Thyroid gland (tissue), 4 donors: ENCODE results near the gene KIF1C. TPM values are rescaled to one million over a fixed set of nuclear protein-coding genes. Genes with fewer than 3 reads are reported as not detected.

Experiments used
- DNase-seq, 2 donors: peaks; one replicate each; pipeline ENCODE4 v3.0.0-alpha.2; 2019
- H3K27ac ChIP-seq, 3 donors: fragments of 200-600 bp; sonication (generic); 1 replicate in 2 of 3; 2 replicates in 1 of 3; pipeline ENCODE4 v1.5.1; 2016 to 2019; ENCODE audit warnings: mild to moderate bottlenecking in 1 of 3, moderate library complexity in 1 of 3
- H3K27me3 ChIP-seq: fragments of 200-600 bp; sonication (generic); one replicate; pipeline ENCODE4 v1.5.1; 2019
- H3K36me3 ChIP-seq, 2 donors: fragments of 200-600 bp; sonication (generic); one replicate each; pipeline ENCODE4 v1.5.1; 2016 to 2019
- H3K4me1 ChIP-seq, 2 donors: fragments of 200-600 bp; sonication (generic); one replicate each; pipeline ENCODE4 v1.5.1; 2017 to 2019
- H3K4me3 ChIP-seq, 3 donors: fragments of 200-600 bp; sonication (generic); replicated peaks in 1 of 3; 1 replicate in 2 of 3; 2 replicates in 1 of 3; pipeline ENCODE4 v1.5.1; 2016; ENCODE audit warnings: mild to moderate bottlenecking in 1 of 3
- H3K9me3 ChIP-seq: fragments of 200-600 bp; sonication (generic); one replicate; pipeline ENCODE4 v1.5.1; 2017
- POLR2A ChIP-seq, 2 donors: fragments of 450-650 bp; IDR thresholded peaks; one replicate each; pipeline ENCODE4 v1.6.1; 2017; ENCODE audit warnings: antibody characterized with exemption in 2 of 2, mild to moderate bottlenecking in 2 of 2, moderate library complexity in 1 of 2
- WGBS, 2 donors: methylation state at CpG; one replicate each; pipeline ENCODE4 v1.1.5; 2017; 5-methylcytosine and 5-hydroxymethylcytosine counted together
- intact Hi-C: fragments of 100-400 bp; cut with DNase I; formaldehyde crosslinking; loops from one replicate; pipeline ENCODE4 v1.15.1; 2023
- total RNA-seq, 4 donors: library from RNA; depleted of rRNA; stranded (reverse); fragments of >200 nt; gene quantifications; one replicate each; pipeline ENCODE4 v1.2.3, GENCODE V29; 2016
- TF ChIP-seq, protein P1 (sequence below), 6 experiments: fragments of 200-600 bp in 3 of 6; fragments of 450-650 bp in 3 of 6; sonication (generic) in 3 of 6; IDR thresholded peaks; one replicate each; pipeline ENCODE4 v1.5.1; 2016 to 2019; ENCODE audit warnings: antibody characterized with exemption in 6 of 6, mild to moderate bottlenecking in 2 of 6, inconsistent platforms in 1 of 6, moderate library complexity in 1 of 6

KIF1C gene
- total RNA-seq, 4 donors from 2014 or later: 67.3 to 134 (median 86.9) TPM

DNA sequence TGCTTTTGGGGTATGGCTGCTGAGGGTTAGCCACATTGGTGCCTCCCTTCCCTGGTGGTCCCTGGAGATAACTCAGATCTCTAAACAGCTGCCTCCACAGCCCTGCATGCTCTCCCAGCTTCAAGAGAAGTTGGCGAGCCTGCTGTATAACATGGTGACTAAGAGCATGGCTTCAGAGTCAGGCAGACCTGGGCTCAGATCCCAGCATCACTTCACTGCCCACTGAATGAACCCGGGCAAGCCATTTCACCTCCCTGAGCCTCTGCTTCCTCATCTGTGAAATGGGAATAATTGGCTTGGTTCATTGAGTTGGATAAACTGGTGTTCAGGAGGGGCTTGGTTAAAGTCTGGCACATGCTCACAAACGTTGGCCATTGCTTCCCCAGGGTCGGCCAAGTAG lies 16.6 kb downstream of the KIF1C start:
- TF ChIP-seq, protein P1, sequence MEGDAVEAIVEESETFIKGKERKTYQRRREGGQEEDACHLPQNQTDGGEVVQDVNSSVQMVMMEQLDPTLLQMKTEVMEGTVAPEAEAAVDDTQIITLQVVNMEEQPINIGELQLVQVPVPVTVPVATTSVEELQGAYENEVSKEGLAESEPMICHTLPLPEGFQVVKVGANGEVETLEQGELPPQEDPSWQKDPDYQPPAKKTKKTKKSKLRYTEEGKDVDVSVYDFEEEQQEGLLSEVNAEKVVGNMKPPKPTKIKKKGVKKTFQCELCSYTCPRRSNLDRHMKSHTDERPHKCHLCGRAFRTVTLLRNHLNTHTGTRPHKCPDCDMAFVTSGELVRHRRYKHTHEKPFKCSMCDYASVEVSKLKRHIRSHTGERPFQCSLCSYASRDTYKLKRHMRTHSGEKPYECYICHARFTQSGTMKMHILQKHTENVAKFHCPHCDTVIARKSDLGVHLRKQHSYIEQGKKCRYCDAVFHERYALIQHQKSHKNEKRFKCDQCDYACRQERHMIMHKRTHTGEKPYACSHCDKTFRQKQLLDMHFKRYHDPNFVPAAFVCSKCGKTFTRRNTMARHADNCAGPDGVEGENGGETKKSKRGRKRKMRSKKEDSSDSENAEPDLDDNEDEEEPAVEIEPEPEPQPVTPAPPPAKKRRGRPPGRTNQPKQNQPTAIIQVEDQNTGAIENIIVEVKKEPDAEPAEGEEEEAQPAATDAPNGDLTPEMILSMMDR (IDR thresholded peaks at IDR 0.05): no peak
- no peak for TF ChIP-seq POLR2A (IDR thresholded peaks at IDR 0.05)
- Histone ChIP-seq H3K27ac (no peak overlapping the region), H3K4me3 (no peak overlapping the region), H3K27me3 (no peaks in the 10 kb centered on the region), H3K4me1 (no peaks in the 10 kb centered on the region), H3K36me3 (peaks cover 32 to 56% of the 10 kb centered on the region in 2 donors), H3K9me3 (no peaks in the 10 kb centered on the region)
- DNase-seq: no peak
- 94% methylated on average over 2 to 4 of the region's 4 CpGs for WGBS, 2 donors
- intact Hi-C loops: no loop called here

DNA sequence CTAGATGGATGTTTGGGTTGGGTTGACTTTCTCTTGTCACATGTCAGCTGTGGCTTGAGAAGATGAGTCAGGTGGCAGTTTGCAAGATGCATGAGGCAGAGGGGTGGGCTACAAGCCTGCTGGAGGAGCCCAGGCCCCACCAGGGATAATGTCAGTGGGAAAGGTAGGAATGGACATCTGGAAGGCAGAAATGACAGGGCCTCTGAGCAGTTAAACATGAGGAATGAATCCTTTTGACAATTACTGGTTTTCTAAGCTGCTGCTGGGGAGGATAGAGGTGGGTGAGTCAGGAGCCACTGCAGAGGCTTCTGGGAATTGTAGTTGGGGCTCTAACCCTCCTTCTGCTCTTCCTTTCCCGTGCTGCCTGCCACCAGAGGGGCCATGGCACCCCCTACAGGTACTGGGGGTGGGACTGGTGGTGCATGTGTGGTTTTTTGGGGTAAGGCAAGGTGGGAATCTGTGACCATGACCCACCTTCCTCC lies 21.8 kb downstream of the KIF1C start:
- DNase-seq: no peak
- Histone ChIP-seq H3K4me1 (no peaks in the 10 kb centered on the region), H3K36me3 (peaks cover 55 to 73% of the 10 kb centered on the region in 2 donors), H3K27ac (no peak overlapping the region), H3K27me3 (no peaks in the 10 kb centered on the region), H3K9me3 (no peaks in the 10 kb centered on the region), H3K4me3 (no peak overlapping the region)
- intact Hi-C loops: no loop called here
- TF ChIP-seq, protein P1 (IDR thresholded peaks at IDR 0.05): no peak
- TF ChIP-seq POLR2A (IDR thresholded peaks at IDR 0.05): no peak
- WGBS, 2 donors: 67% methylated on average over 1 of the region's 1 CpG; no CpG with 5 or more reads in 1 of the 2 donors

DNA sequence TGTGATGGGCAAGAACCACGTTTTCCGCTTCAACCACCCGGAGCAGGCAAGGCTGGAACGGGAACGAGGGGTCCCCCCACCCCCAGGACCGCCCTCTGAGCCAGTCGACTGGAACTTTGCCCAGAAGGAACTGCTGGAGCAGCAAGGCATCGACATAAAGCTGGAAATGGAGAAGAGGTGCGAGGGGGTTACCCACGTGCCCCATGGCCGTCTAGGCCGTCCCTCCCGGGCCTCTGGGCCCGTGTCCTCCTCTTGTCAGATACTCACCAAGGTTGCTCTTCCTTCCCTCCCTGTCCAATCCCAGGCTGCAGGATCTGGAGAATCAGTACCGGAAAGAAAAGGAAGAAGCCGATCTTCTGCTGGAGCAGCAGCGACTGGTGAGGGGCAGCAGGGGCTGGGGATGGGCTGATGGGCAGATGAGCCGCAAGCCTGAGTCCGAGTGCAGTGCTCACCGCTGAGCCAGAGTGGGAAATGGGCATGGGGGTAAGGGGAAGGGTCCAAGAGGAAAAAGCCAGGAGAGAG lies 22.8 kb downstream of the KIF1C start:
- no peak overlapping the region for H3K4me3 ChIP-seq
- no peak overlapping the region for H3K27ac ChIP-seq
- peaks cover 6 to 8% of the 10 kb centered on the region in 2 donors for H3K4me1 ChIP-seq
- no peaks in the 10 kb centered on the region for H3K27me3 ChIP-seq
- no peak for TF ChIP-seq POLR2A (IDR thresholded peaks at IDR 0.05)
- TF ChIP-seq, protein P1 (IDR thresholded peaks at IDR 0.05): no peak
- no peak for DNase-seq
- no peaks in the 10 kb centered on the region for H3K9me3 ChIP-seq
- 84 to 90% methylated on average over 20 of the region's 20 CpGs for WGBS, 2 donors
- peaks cover 50 to 64% of the 10 kb centered on the region in 2 donors for H3K36me3 ChIP-seq
- intact Hi-C loops: no loop called here

DNA sequence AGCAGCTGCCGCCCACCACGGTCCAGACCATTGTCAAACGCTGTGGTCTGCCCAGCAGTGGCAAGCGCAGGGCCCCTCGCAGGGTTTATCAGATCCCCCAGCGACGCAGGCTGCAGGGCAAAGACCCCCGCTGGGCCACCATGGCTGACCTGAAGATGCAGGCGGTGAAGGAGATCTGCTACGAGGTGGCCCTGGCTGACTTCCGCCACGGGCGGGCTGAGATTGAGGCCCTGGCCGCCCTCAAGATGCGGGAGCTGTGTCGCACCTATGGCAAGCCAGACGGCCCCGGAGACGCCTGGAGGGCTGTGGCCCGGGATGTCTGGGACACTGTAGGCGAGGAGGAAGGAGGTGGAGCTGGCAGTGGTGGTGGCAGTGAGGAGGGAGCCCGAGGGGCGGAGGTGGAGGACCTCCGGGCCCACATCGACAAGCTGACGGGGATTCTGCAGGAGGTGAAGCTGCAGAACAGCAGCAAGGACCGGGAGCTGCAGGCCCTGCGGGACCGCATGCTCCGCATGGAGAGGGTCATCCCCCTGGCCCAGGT lies 24.5 kb downstream of the KIF1C start:
- 96 to 97% methylated on average over 23 to 25 of the region's 30 CpGs for WGBS, 2 donors
- H3K27ac ChIP-seq: no peak overlapping the region
- H3K4me1 ChIP-seq: peaks cover 11 to 17% of the 10 kb centered on the region in 2 donors
- no peak for TF ChIP-seq POLR2A (IDR thresholded peaks at IDR 0.05)
- TF ChIP-seq, protein P1 (IDR thresholded peaks at IDR 0.05): no peak
- no peaks in the 10 kb centered on the region for H3K27me3 ChIP-seq
- intact Hi-C loops: no loop called here
- DNase-seq: no peak
- H3K36me3 ChIP-seq: peaks cover 38 to 55% of the 10 kb centered on the region in 2 donors
- no peaks in the 10 kb centered on the region for H3K9me3 ChIP-seq
- no peak overlapping the region for H3K4me3 ChIP-seq

DNA sequence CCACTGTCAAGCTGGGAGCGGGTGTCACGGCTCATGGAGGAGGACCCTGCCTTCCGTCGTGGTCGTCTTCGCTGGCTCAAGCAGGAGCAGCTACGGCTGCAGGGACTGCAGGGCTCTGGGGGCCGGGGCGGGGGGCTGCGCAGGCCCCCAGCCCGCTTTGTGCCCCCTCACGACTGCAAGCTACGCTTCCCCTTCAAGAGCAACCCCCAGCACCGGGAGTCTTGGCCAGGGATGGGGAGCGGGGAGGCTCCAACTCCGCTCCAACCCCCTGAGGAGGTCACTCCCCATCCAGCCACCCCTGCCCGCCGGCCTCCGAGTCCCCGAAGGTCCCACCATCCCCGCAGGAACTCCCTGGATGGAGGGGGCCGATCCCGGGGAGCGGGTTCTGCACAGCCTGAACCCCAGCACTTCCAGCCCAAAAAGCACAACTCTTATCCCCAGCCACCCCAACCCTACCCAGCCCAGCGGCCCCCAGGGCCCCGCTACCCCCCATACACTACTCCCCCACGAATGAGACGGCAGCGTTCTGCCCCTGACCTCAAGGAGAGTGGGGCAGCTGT lies 25.9 kb downstream of the KIF1C start:
- H3K4me1 ChIP-seq: peaks cover 11 to 17% of the 10 kb centered on the region in 2 donors
- H3K27ac ChIP-seq: no peak overlapping the region
- intact Hi-C loops: no loop called here
- H3K9me3 ChIP-seq: no peaks in the 10 kb centered on the region
- H3K27me3 ChIP-seq: no peaks in the 10 kb centered on the region
- DNase-seq: no peak
- peaks cover 38 to 48% of the 10 kb centered on the region in 2 donors for H3K36me3 ChIP-seq
- no peak for TF ChIP-seq POLR2A (IDR thresholded peaks at IDR 0.05)
- TF ChIP-seq, protein P1 (IDR thresholded peaks at IDR 0.05): no peak
- H3K4me3 ChIP-seq: no peak overlapping the region
- whole genome bisulfite sequencing, 2 donors: 91 to 98% methylated on average over 13 to 19 of the region's 29 CpGs
